Muscle layer of duodenum (tissue), 2 donors: ENCODE measurements around the gene LIPT2.
A peak's percentile ranks its signal among the peaks of the same experiment; 100 is the strongest.
"Not testable (repeated sequence)": the region's sequence is repeated elsewhere in the genome, so short reads cannot be mapped to it uniquely, and the experiment has no call there.

ENCODE experiments used
- H3K27ac ChIP-seq: one replicate; pipeline ENCODE4 v1.7.0; 2013; ENCODE audit warnings: mild to moderate bottlenecking, low read length
- H3K27me3 ChIP-seq: one replicate; pipeline ENCODE4 v1.7.0; 2013; ENCODE audit warnings: low read depth, mild to moderate bottlenecking, control low read depth, low read length
- H3K36me3 ChIP-seq, 2 donors: one replicate each; pipeline ENCODE4 v1.7.0; 2013; ENCODE audit warnings: low read length in 2 of 2, control low read depth in 1 of 2, mild to moderate bottlenecking in 1 of 2; ENCODE audit not compliant: insufficient read depth in 2 of 2, control insufficient read depth in 1 of 2
- H3K4me1 ChIP-seq, 2 donors: one replicate each; pipeline ENCODE4 v1.7.0; 2013; ENCODE audit warnings: low read length in 2 of 2, mild to moderate bottlenecking in 2 of 2, control low read depth in 1 of 2, moderate library complexity in 1 of 2; ENCODE audit not compliant: insufficient read depth in 2 of 2, control insufficient read depth in 1 of 2
- H3K4me3 ChIP-seq, 2 donors: one replicate each; pipeline ENCODE4 v1.7.0; 2013; ENCODE audit warnings: low read length in 2 of 2, low read depth in 1 of 2, mild to moderate bottlenecking in 1 of 2
- H3K9me3 ChIP-seq, 2 donors: one replicate each; pipeline ENCODE4 v1.7.0; 2013; ENCODE audit warnings: low read length in 2 of 2, control low read depth in 1 of 2, mild to moderate bottlenecking in 1 of 2; ENCODE audit not compliant: control insufficient read depth in 1 of 2
- donor health status: healthy.

The LIPT2 gene

DNA sequence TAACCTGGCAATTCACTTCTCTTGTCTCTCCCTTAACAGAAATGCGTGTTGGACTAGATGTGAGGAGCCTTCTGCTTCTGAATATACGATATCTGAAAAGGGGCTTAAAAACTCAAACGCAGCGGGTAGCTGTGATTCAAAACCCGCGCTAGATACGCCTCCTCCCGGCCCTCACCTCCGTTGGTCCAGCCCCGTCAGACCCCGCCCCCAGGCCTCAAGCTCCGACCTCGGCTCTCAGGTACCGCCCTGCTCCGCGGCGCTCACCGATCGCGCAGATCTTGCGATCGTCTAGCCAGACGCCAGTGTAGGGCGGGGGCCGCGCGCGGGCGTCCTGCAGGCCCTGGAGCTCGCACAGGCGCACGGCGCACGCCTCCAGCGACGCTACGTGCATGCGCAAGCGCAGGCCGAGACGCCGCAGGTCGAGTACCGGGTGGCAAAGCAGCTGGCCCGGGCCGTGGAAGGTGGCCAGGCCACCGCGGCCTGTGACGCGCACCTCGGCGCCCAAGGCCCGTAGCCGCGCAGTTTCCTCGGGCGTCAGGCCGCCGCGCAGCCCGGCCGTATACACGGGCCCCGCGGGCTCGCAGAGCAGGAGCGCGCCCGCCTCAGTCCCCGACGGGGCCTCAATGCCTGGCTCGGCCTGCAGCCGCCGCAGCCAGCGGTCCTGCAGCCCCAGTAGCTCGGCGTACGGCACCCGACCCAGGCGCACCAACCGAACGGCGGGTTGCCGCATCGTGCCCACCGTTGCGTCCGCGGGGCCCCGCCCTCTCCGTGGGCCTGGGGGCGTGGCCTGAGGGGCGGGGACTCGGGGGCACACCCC is at the start of gene LIPT2:
TSS of gene LIPT2 (minus strand) at position 751 of the 817 bp plus-strand sequence. CDS start at position 730, 21 bp downstream.
- Histone ChIP-seq H3K27me3 (no peaks in the 10 kb centered on the region), H3K9me3 (peaks cover 0 to 4% of the 10 kb centered on the region in 2 donors), H3K27ac (peak within 1 kb of the TSS; percentile 69), H3K4me3 (peak within 1 kb of the TSS; percentile 73 to 95), H3K4me1 (peaks cover 0 to 9% of the 10 kb centered on the region in 2 donors), H3K36me3 (peaks cover 0 to 12% of the 10 kb centered on the region in 2 donors)

DNA sequence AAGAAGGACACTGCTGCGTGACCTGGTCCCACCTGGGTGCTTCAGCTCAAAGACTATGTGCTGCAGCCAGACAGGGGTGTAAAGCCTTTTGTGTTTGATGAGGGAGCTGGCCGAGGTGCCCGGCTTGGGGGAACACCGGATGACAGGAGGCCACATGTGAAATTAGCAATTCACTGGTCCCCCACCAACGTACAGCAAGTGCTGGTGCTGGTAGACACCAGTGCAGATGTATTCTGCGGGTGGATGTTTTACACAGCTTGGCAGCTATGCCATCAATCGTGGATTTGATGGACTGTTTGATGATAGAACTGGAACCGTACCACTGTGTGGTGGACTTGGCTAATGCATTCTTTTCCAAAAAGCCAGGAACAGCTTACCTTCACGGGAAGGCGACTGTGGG is 47.9 kb upstream of the LIPT2 start:
- Histone ChIP-seq H3K9me3 (peaks cover 0 to 5% of the 10 kb centered on the region in 2 donors), H3K4me1 (no peaks in the 10 kb centered on the region), H3K27me3 (no peaks in the 10 kb centered on the region), H3K4me3 (no peak overlapping the region), H3K27ac (no peak overlapping the region), H3K36me3 (no peaks in the 10 kb centered on the region)

DNA sequence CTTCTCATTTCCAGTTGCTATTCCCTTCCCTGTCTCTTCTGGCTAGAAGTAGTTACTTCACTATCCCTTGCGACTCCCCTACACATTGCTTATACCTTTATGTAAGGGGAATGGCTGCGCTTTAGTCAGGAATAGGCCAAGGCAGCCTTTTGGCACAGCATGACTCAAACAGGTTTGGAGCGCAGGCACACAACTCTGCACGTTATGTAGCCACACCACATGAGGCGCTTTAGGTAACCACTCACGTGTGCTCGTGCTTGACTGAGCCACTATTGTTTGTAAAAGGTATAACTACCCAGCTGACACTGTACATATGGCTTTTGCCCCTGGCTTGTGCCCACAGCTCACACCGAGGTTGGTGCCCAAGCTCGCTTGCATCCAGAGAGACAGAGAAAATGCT is 46.7 kb upstream of the LIPT2 start:
- H3K4me3 ChIP-seq: no peak overlapping the region
- H3K36me3 ChIP-seq: no peaks in the 10 kb centered on the region
- no peaks in the 10 kb centered on the region for H3K4me1 ChIP-seq
- H3K27ac ChIP-seq: no peak overlapping the region
- H3K9me3 ChIP-seq: peaks cover 0 to 5% of the 10 kb centered on the region in 2 donors
- H3K27me3 ChIP-seq: no peaks in the 10 kb centered on the region

DNA sequence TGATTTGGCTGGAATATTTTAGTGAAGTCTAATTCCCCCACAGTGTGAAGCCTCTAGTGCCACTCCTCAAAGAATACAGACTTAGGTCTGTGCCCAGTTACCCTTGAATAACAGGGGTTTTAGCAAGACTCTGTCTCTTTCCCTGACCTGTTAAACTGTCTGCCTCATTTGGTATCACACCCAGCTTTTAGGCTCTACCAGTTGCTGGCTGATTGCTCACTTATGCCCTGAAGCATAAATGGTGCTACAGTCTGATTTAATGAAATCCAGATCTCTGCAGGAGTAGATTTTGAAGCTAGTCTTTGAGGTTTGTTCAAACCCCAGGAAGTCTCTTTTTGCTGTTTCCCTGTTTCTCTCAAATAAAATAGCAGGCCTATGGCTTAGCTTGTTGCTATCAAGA is 45.2 kb upstream of the LIPT2 start:
- no peaks in the 10 kb centered on the region for H3K4me1 ChIP-seq
- H3K4me3 ChIP-seq: no peak overlapping the region
- peaks cover 0 to 2% of the 10 kb centered on the region in 2 donors for H3K9me3 ChIP-seq
- no peaks in the 10 kb centered on the region for H3K27me3 ChIP-seq
- H3K36me3 ChIP-seq: no peaks in the 10 kb centered on the region
- H3K27ac ChIP-seq: no peak overlapping the region

DNA sequence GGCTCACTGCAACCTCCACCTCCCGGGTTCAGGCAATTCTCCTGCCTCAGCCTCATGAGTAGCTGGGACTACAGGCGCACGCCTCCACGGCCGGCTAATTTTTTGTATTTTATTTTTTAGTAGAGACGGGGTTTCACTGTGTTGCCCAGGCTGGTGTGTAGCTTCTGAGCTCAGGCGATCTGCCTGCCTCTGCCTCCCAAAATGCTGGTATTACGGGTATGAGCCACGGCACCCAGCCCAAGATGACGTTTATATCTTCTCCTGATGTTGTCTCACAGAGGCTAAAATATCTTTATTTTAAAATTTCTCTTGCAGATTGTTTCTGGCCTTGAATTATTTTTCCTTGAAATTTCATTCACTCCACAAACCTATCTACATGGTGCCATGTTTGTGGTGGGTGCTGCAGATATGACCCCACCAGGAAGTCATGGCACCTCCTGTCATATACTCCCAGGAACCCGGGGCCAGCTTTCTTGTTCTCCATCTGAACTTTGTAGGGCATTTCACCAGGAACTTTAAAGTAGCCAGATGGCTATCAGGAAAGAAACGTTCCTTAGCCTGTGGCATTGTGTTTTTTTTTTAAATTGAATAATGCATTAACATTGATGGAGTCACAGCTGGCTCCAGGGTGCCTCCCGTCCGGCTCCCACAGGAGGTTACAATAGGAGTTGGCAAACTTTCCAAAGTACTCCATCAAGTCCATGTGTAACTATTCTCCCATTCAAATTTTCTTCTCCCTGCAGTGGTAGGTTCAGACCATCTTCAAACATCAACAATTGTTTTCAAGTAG is 42.0 kb upstream of the LIPT2 start:
- Histone ChIP-seq H3K9me3 (peaks cover 0 to 2% of the 10 kb centered on the region in 2 donors), H3K4me3 (no peak overlapping the region), H3K27ac (no peak overlapping the region), H3K27me3 (no peaks in the 10 kb centered on the region), H3K36me3 (no peaks in the 10 kb centered on the region), H3K4me1 (no peaks in the 10 kb centered on the region)

GRCh38 chr11:74534946-74535275 is 41.4 kb upstream of the LIPT2 start:
- H3K27ac ChIP-seq, H3K9me3 ChIP-seq, H3K4me1 ChIP-seq, H3K4me3 ChIP-seq, H3K27me3 ChIP-seq, H3K36me3 ChIP-seq: not testable (repeated sequence)

- H3K27me3 ChIP-seq: no peaks in the 10 kb centered on the region
- no peak overlapping the region for H3K4me3 ChIP-seq
- H3K27ac ChIP-seq: no peak overlapping the region
- H3K9me3 ChIP-seq: peaks cover 0 to 2% of the 10 kb centered on the region in 2 donors
- H3K4me1 ChIP-seq: no peaks in the 10 kb centered on the region
- no peaks in the 10 kb centered on the region for H3K36me3 ChIP-seq
These were observed 40.9 kb upstream of the LIPT2 start for GRCh38 chr11:74534216-74534945.

- H3K4me1 ChIP-seq: no peaks in the 10 kb centered on the region
- peaks cover 0 to 2% of the 10 kb centered on the region in 2 donors for H3K9me3 ChIP-seq
- no peaks in the 10 kb centered on the region for H3K36me3 ChIP-seq
- no peak overlapping the region for H3K4me3 ChIP-seq
- no peak overlapping the region for H3K27ac ChIP-seq
- H3K27me3 ChIP-seq: no peaks in the 10 kb centered on the region
These were observed 39.9 kb upstream of the LIPT2 start for GRCh38 chr11:74533421-74533820.

- H3K4me3 ChIP-seq: no peak overlapping the region
- no peak overlapping the region for H3K27ac ChIP-seq
- peaks cover 0 to under 1% of the 10 kb centered on the region in 2 donors for H3K9me3 ChIP-seq
- no peaks in the 10 kb centered on the region for H3K27me3 ChIP-seq
- no peaks in the 10 kb centered on the region for H3K36me3 ChIP-seq
- H3K4me1 ChIP-seq: no peaks in the 10 kb centered on the region
These were observed 39.1 kb upstream of the LIPT2 start for GRCh38 chr11:74532501-74533246.

DNA sequence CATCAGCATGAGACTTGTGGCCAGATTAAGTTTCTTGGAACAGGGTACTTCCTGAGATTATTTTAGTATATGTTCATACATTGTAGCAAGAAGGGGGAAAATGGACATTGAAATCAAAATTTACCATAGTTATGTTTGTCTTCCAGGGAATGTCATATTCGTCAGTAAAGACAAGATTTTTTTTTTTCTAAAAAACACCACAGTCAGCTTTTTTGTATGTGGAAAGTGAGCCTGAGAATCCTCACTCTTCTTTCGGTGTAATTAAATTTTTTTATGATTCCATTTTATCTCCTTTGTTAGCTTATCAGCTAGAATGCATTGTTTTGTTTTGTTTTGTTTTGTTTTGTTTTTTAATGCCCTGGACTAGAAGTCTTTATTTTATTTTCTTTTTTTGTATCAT is 31.5 kb upstream of the LIPT2 start:
- no peaks in the 10 kb centered on the region for H3K9me3 ChIP-seq
- H3K4me1 ChIP-seq: no peaks in the 10 kb centered on the region
- H3K4me3 ChIP-seq: no peak overlapping the region
- no peaks in the 10 kb centered on the region for H3K27me3 ChIP-seq
- H3K36me3 ChIP-seq: no peaks in the 10 kb centered on the region
- no peak overlapping the region for H3K27ac ChIP-seq

DNA sequence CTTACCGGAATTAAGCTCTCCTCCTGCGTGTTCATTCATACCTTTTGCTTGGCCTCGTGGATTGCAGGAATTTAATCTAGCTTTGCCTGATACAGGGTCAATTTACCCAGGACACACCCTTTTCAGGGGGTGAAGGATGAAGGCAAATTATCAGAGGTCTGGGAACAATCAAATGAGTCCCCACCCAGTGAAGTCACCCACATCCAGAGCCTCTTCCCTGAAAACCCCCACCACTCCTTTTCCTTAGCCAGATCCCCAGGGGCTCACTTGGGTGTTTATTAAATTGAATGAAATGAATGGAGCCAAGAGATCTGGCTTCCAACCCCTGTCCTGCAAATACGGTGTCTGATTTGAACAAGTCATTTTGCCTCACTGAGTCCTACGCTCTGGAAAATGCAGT is 31.0 kb upstream of the LIPT2 start:
- no peaks in the 10 kb centered on the region for H3K36me3 ChIP-seq
- no peaks in the 10 kb centered on the region for H3K4me1 ChIP-seq
- no peaks in the 10 kb centered on the region for H3K27me3 ChIP-seq
- H3K4me3 ChIP-seq: no peak overlapping the region
- H3K27ac ChIP-seq: no peak overlapping the region
- H3K9me3 ChIP-seq: no peaks in the 10 kb centered on the region
